T-helper 2 cell treated with Interferon-gamma antibody and Interleukin-4, amounts not matched to agents 5 μg/mL and 100 μg/mL, for 36 hours (primary cell): ENCODE results near the gene PRDM5.

Experiments used
- DNase-seq: peaks from one replicate; pipeline ENCODE4 v3.0.0; 2021; ENCODE audit warnings: low spot score
- H3K27ac Mint-ChIP-seq: one replicate; pipeline ENCODE4 v1.8.0; 2021; ENCODE audit warnings: mild to moderate bottlenecking, mixed read lengths
- H3K27me3 Mint-ChIP-seq: one replicate; pipeline ENCODE4 v1.8.0; 2021; ENCODE audit warnings: low read depth, mixed read lengths
- H3K36me3 Mint-ChIP-seq: one replicate; pipeline ENCODE4 v1.8.0; 2021; ENCODE audit warnings: low read depth, mixed read lengths
- H3K4me1 Mint-ChIP-seq: one replicate; pipeline ENCODE4 v1.8.0; 2021; ENCODE audit warnings: low read depth, mixed read lengths
- H3K4me3 Mint-ChIP-seq: one replicate; pipeline ENCODE4 v1.8.0; 2022; ENCODE audit warnings: mild to moderate bottlenecking, moderate library complexity, mixed read lengths
- H3K9me3 Mint-ChIP-seq: one replicate; pipeline ENCODE4 v1.8.0; 2021; ENCODE audit warnings: mixed read lengths

The PRDM5 gene

DNA sequence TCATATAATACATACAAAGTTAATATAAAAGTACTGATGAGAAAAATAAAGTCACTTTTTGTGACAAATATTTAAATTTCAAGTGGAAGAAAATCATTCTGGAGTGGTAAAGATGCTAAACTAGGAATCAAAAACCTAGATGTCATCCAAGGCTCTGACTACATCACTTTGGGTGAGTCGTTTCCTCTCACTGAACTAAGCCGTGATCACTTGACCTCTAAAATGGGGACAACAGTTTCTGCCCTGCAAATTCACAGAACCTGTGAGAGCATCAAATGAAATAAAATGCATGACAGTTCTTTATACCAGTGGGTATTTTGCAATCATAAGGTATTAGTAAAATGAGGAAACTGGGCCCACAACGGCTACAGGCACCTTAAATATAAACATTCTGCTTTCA, 63.8 kb downstream of the PRDM5 start:
- DNase-seq, result no peak
- H3K4me3 Mint-ChIP-seq, result no peak overlapping the region
- no peaks in the 10 kb centered on the region for H3K36me3 Mint-ChIP-seq
- peaks cover 9% of the 10 kb centered on the region for H3K4me1 Mint-ChIP-seq
- peaks cover 5% of the 10 kb centered on the region for H3K27me3 Mint-ChIP-seq
- no peaks in the 10 kb centered on the region for H3K9me3 Mint-ChIP-seq
- no peak overlapping the region for H3K27ac Mint-ChIP-seq

DNA sequence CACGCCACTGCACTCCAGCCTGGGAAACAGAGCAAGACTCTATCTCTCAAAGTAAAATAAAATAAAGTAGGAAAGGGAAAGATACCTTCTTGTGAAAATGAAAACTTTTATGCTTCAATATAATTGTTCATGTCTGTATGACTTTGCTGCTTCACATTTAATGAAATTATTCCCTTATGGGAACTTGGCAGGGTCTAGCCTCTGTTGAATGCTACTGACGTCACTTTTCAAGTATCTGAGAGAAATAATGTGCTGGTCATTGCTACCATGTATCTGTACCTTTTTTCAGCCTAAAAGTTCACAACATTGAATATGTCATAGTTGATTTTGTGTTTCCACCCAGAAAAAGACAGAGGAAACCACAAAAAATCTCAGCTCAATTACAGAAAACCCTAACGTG, 65.2 kb downstream of the PRDM5 start:
- H3K27ac Mint-ChIP-seq, result no peak overlapping the region
- peaks cover 9% of the 10 kb centered on the region for H3K4me1 Mint-ChIP-seq
- no peak for DNase-seq
- H3K27me3 Mint-ChIP-seq, result peaks cover 1% of the 10 kb centered on the region
- no peaks in the 10 kb centered on the region for H3K9me3 Mint-ChIP-seq
- no peaks in the 10 kb centered on the region for H3K36me3 Mint-ChIP-seq
- no peak overlapping the region for H3K4me3 Mint-ChIP-seq

DNA sequence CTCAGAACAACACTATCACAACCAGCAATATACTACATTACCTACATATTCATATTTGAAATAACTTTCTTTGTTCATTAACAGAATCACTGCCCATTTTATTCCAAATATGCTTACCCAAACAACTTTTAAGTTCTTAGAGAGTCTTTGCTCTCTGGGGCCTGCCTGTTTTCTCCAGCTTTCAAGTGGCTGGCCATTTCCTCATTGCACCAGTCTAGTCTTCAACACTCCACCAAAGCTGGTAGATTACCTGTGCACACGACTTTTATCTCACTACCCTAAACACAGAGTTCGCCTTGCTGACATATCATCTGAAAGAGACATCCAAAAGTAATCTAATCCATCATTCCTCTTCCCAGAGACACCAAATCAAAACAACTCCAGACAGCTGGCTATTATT, 66.2 kb downstream of the PRDM5 start:
- Mint-ChIP-seq H3K27ac (no peak overlapping the region), H3K9me3 (no peaks in the 10 kb centered on the region), H3K4me1 (peaks cover 9% of the 10 kb centered on the region), H3K36me3 (no peaks in the 10 kb centered on the region), H3K4me3 (no peak overlapping the region), H3K27me3 (peaks cover 7% of the 10 kb centered on the region)
- DNase-seq, result no peak

DNA sequence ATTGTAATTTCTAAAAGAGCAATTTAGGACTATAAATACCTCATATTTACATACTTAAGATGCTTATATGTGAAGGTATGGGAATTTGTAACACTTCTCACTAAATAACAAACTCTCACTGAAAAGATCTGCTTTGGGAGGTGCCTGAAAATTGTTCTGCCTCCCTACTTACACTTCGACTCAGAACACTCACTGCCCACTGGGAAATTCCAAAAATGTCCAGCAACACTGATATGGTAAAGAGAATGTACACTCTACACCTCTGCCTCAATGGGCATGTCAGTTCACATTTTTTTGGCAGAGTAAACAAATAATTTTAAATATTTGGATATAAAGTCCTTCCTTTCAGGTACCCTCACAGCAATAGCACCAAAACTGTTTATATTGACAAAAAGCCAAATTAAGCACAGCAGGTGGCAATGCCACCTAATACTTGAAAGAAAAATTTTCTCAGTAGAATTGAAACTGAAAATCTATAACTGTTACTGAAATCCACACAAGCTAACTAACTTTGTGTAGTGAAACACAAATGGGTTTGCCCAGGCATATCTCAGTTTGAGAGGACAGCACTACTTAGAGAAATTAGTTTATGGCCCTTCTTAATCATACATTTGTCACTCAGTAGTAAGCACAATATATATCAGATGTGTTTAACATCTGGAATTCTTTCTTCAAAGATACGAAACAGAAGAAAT, 67.1 kb downstream of the PRDM5 start:
- Mint-ChIP-seq H3K4me3 (no peak overlapping the region), H3K9me3 (no peaks in the 10 kb centered on the region), H3K27me3 (peaks cover 10% of the 10 kb centered on the region), H3K4me1 (peaks cover 9% of the 10 kb centered on the region), H3K36me3 (no peaks in the 10 kb centered on the region), H3K27ac (no peak overlapping the region)
- DNase-seq, result no peak

DNA sequence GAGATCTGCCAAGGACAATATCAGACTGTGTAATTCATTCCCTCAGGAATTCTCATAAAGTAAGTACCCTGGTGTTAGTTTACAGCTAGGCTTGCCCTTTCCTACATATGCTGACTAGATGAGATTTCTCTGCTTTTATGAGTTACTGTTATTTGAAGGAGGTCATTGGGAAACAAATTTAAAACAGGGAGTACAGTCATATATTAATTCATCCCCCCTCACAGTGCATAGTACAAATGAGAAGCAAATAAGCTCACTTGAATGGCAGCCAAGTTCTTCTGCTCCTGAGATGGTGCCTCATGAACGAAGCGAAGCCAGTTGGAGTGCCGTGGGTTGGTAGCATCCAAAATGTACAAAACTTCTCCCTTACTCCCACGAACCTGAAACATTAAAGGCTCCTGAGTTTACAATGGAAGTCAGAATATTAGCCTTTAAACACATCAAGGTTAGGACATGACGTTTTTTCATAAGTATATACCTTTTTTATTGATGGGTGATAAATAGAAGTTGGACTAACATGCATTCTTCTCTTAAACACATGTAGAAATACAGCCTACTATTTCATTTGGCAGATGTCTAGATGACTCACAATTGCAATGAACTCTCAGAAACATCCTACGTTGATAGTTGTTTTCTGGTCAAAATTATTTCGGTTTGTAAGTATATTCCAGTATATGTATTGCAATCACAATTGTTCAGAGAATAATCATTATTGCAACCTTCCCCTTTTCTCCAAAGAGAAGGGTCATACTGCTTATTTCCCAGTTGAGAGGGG, 69.2 kb downstream of the PRDM5 start:
- Mint-ChIP-seq H3K27me3 (peaks cover 11% of the 10 kb centered on the region), H3K36me3 (no peaks in the 10 kb centered on the region), H3K9me3 (no peaks in the 10 kb centered on the region), H3K4me1 (peaks cover 9% of the 10 kb centered on the region), H3K4me3 (no peak overlapping the region), H3K27ac (no peak overlapping the region)
- no peak for DNase-seq

DNA sequence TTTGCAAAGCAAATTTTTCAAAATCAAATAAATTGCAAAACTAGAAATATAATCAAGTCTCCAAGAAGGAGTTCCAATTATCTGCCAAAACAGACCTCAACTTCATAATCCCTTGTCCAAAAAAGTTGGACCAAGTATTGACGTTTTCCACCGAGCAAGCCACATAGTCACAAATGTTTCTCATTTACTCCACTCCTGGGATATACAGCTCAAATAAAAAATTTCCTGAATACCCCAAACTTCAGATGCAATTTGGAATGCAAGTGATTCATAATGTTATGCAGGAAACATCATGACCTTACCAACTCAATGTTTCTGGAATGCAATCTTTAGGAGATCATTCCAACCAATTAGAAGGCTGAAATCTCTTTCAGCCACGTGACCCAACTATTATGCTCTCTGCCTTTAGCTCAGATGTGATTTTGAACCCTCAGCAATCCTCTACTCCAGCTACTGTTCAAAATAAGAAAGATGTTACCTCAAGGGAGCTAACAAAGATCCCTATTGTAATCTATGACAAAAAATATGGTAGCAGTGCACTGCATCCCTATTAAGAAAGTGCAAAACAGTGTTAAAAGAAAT, 72.4 kb downstream of the PRDM5 start:
- H3K4me3 Mint-ChIP-seq, result no peak overlapping the region
- H3K36me3 Mint-ChIP-seq, result no peaks in the 10 kb centered on the region
- H3K27me3 Mint-ChIP-seq, result peaks cover 11% of the 10 kb centered on the region
- peaks cover 6% of the 10 kb centered on the region for H3K4me1 Mint-ChIP-seq
- no peaks in the 10 kb centered on the region for H3K9me3 Mint-ChIP-seq
- no peak overlapping the region for H3K27ac Mint-ChIP-seq
- DNase-seq, result no peak

DNA sequence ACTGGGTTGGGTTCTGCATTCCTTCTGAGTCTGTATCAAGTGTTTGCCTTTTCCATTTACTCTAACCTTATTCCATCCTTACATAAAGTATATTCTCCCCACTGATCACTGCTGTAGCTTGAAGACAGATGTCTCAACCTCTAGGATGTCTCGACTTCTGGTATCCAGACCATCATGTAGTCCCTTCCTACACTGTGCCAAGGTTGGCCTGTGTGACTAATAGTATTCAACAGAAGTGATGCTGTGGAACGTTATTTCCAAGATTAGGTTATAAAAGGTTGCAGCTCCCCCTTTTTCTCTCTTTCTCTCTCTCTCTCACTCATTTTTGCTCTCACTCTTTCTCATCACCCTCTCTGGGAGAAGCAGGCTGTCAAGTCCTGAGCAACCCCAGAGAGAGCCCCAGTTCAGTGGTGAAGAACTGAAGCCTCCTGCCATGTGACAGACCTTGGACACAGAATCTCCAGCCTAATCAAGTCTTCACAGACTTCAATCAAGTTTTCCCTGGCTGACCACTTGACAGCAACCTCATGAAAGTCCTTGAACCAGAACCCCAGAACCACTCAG, 75.4 kb downstream of the PRDM5 start:
- DNase-seq, result no peak
- Mint-ChIP-seq H3K9me3 (no peaks in the 10 kb centered on the region), H3K36me3 (no peaks in the 10 kb centered on the region), H3K27me3 (peaks cover 11% of the 10 kb centered on the region), H3K4me1 (peaks cover 14% of the 10 kb centered on the region), H3K4me3 (no peak overlapping the region), H3K27ac (no peak overlapping the region)

DNA sequence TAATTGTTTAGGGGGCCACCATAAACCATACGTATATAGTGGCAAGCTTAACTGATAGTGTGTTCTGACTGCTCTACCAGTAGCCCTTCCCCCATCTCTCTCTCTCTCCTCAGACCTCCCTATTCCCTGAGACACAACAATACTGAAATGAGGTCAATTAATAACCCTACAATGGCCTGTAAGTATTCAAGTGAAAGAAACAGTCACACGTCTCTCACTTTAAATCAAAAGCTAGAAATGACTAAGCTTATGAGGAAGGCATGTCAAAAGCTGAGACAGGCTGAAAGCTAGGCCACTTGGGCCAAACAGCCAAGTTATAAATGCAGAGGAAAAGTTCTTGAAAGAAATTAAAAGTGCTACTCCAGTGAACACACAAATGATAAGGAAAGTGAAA, 78.0 kb downstream of the PRDM5 start:
- Mint-ChIP-seq H3K27ac (no peak overlapping the region), H3K4me3 (peak overlapping the region; percentile 7), H3K27me3 (peaks cover 3% of the 10 kb centered on the region), H3K36me3 (no peaks in the 10 kb centered on the region), H3K4me1 (peaks cover 14% of the 10 kb centered on the region), H3K9me3 (no peaks in the 10 kb centered on the region)
- DNase-seq, result peak; percentile 29

DNA sequence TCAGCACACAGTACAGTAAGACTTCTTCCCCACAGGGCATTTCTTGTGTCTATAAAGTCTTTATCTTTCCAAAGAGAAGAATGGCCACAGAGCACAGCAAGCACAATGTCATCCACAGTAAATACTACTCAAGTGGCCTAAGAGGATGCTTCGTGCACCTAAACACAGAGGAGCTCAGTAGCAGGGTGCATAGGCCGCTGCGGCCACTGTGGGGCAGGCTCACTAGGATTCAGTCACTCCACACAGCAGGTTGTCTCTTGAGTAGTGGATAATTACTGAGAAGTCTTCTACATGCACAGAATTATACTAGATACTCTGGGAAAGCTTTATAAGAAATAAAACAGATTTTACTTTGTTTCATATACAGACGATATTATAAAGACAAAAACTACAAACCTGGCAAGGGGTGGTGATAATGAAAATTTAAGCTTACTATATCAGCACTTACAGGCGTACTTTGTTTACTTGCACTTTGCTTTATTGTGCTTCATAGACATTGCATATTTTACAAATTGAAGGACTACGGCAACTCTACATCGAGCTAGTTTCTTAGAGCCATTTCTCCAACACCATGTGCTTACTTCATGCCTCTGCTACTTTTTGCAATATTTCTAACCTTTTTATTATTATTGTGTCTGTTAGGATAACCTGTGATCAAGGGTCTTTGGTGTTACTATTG, 78.5 kb downstream of the PRDM5 start:
- Mint-ChIP-seq H3K4me3 (no peak overlapping the region), H3K36me3 (no peaks in the 10 kb centered on the region), H3K27me3 (peaks cover under 1% of the 10 kb centered on the region), H3K9me3 (no peaks in the 10 kb centered on the region), H3K27ac (no peak overlapping the region), H3K4me1 (peaks cover 14% of the 10 kb centered on the region)
- no peak for DNase-seq

DNA sequence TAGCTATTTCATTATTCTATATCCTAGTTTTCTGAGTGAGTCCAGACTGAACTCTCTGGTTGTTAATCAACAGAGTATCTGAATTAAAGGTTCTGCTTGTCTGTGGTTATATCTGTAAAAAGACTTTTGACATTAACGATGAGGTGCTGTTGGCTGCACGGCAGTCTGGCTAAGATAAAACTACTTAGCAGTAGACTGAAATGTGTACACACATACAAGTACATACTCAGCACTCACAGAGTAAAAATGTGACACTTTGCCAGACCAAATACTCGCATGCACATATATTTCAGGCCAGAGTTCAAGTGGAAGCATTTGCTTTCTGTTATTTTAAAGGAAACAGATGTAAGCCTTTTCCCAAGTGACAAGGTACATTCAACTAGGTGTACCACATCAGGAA, 80.5 kb downstream of the PRDM5 start:
- DNase-seq, result no peak
- peaks cover 14% of the 10 kb centered on the region for H3K4me1 Mint-ChIP-seq
- H3K9me3 Mint-ChIP-seq, result no peaks in the 10 kb centered on the region
- no peaks in the 10 kb centered on the region for H3K36me3 Mint-ChIP-seq
- peaks cover 2% of the 10 kb centered on the region for H3K27me3 Mint-ChIP-seq
- H3K4me3 Mint-ChIP-seq, result no peak overlapping the region
- no peak overlapping the region for H3K27ac Mint-ChIP-seq

DNA sequence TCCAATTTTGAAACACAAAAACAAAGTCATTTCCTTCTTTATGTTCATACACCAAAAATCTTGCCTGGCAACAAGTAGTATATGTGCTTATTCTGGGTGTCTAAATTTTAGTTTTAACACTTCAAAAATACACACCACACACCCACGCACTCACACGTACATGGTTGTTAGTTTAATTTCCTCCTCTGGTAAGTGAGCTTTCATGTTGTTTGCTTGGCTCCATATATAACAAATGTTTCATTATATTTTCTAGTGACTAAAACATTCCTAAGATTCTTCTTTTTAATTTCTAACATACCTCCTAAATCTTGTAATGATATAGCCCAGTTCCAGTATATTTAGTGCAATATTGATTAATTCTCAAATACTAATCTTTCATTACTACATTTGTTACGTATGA, 80.9 kb downstream of the PRDM5 start:
- H3K27me3 Mint-ChIP-seq, result peaks cover 2% of the 10 kb centered on the region
- no peak overlapping the region for H3K27ac Mint-ChIP-seq
- no peak for DNase-seq
- H3K9me3 Mint-ChIP-seq, result no peaks in the 10 kb centered on the region
- no peak overlapping the region for H3K4me3 Mint-ChIP-seq
- H3K36me3 Mint-ChIP-seq, result no peaks in the 10 kb centered on the region
- H3K4me1 Mint-ChIP-seq, result peaks cover 14% of the 10 kb centered on the region

DNA sequence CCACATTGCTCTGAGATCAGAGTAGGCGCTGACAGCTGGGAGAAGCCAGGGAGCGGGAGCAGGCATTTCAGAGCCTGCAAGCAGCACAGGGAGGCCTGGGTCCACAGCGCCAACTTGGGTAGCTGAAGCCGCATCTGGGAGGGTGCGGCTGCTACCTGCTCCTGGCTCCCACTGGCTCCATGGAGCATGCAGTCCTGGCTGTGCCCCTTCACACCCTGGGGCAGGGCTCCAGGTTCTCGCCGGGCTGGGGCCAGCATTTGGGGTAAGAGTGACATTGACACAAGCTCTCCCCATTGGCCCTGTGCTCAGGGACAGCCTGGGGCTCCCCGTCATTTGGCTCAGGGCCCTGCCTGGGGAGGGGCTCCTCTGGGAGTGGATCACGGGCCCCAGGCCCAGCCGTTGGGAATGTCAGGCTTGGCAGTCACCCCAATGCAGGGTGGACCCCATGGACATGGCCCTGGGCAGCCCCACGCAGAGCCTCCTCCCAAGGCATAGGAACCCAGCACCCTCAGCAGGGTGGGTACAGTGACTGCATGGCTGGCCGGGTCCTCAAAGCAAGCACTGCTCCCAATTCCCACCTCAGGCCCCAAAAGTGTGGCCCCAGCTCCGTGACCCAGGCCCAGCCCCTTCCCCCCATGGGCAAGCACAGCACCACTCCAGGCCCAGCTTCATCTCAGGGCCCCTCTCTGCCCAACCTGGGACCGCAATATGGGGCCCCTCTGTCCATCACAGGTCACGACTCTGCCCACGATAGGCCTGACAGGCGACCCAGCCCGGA, 82.4 kb downstream of the PRDM5 start:
- Mint-ChIP-seq H3K9me3 (no peaks in the 10 kb centered on the region), H3K27ac (no peak overlapping the region), H3K4me1 (peaks cover 9% of the 10 kb centered on the region), H3K4me3 (no peak overlapping the region), H3K36me3 (no peaks in the 10 kb centered on the region), H3K27me3 (peaks cover 2% of the 10 kb centered on the region)
- no peak for DNase-seq

DNA sequence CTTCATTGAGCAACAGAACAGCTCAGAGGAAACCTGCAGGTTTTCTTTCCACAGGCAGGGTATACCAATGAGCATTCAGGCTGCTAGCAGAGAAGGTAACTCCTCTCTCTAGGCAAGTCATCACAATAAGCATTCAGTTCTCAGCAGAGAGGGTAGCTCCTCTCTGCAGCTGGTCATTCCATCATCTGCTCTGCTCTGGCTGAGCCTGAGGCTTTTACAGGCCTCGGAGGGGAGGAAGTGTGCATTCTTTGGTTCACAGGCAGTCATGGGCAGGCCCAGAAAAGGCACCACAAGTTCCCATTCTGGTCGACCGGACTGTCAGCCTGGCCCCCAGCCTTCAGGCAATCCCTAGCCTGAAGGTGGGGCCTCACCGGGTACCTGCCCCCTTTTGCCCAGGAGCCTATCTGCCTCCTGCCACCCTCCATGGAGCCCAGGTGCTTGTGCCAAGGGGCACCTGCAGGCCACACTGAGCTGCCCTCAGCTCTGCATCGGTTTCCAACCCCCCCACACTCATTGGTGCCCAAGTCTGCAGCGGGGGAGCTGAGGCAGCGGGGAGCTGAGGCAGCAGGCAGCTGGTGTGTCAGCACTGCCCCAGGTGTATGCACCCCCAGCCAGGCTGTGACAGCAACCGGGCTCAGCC, 83.1 kb downstream of the PRDM5 start:
- no peaks in the 10 kb centered on the region for H3K36me3 Mint-ChIP-seq
- H3K27ac Mint-ChIP-seq, result no peak overlapping the region
- no peak overlapping the region for H3K4me3 Mint-ChIP-seq
- H3K9me3 Mint-ChIP-seq, result peaks cover 4% of the 10 kb centered on the region
- H3K4me1 Mint-ChIP-seq, result peaks cover 2% of the 10 kb centered on the region
- no peak for DNase-seq
- peaks cover 2% of the 10 kb centered on the region for H3K27me3 Mint-ChIP-seq
